WTC11 (cell line): ENCODE results near the gene PTPRG.

Source experiments
- ATF1 ChIP-seq: sonication (generic); formaldehyde crosslinking; IDR thresholded peaks from 2 replicates; pipeline ENCODE4 v1.8.1; 2023; ENCODE audit warnings: mild to moderate bottlenecking, moderate library complexity, missing genetic modification reagents
- ETV6 ChIP-seq: sonication (generic); formaldehyde crosslinking; IDR thresholded peaks from 2 replicates; pipeline ENCODE4 v1.8.1; 2022; ENCODE audit warnings: mild to moderate bottlenecking, missing genetic modification reagents
- TEAD4 ChIP-seq: sonication (generic); formaldehyde crosslinking; IDR thresholded peaks from 2 replicates; pipeline ENCODE4 v1.8.0; 2022; ENCODE audit warnings: mild to moderate bottlenecking, missing genetic modification reagents
- TF ChIP-seq, protein P1 (sequence below): sonication (generic); formaldehyde crosslinking; conservative IDR thresholded peaks from 2 replicates; pipeline ENCODE4 v1.8.1; 2022; ENCODE audit warnings: mild to moderate bottlenecking, missing genetic modification reagents
- TF ChIP-seq, protein P2 (sequence below): sonication (generic); formaldehyde crosslinking; IDR thresholded peaks from 2 replicates; pipeline ENCODE4 v1.8.0; 2022; ENCODE audit warnings: mild to moderate bottlenecking, missing genetic modification reagents
- TF ChIP-seq, protein P3 (sequence below): fragments of 200-600 bp; IDR thresholded peaks from 2 replicates; pipeline ENCODE4 v1.8.0; 2022; ENCODE audit warnings: antibody characterized with exemption

DNA sequence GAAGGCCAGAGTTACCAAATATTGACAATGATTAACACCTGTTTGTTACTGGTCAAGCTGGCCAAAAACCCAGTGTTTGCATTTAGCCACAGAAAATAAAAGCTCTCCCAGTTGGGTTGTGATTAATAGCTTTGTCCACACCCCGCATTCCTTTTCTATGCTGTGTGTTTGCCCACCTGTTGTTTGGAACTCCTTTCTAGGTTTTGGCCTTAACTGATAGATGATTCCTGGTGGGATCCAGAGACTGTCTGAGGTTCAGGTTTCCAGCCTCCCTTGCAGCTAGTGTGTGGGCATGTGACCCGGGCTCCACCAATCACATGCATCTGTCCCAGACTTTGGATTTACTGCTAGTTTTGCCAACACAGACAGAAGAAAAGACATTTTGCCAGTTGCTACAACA, 83.8 kb downstream of the PTPRG start:
- TF ChIP-seq ATF1, result no peak
- TF ChIP-seq, protein P1, sequence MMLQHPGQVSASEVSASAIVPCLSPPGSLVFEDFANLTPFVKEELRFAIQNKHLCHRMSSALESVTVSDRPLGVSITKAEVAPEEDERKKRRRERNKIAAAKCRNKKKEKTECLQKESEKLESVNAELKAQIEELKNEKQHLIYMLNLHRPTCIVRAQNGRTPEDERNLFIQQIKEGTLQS (CRISPR knock-in tag), result no peak
- TF ChIP-seq TEAD4, result no peak
- TF ChIP-seq ETV6 (CRISPR knock-in tag), result no peak
- TF ChIP-seq, protein P2, sequence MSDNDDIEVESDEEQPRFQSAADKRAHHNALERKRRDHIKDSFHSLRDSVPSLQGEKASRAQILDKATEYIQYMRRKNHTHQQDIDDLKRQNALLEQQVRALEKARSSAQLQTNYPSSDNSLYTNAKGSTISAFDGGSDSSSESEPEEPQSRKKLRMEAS, result no peak
- TF ChIP-seq, protein P3, sequence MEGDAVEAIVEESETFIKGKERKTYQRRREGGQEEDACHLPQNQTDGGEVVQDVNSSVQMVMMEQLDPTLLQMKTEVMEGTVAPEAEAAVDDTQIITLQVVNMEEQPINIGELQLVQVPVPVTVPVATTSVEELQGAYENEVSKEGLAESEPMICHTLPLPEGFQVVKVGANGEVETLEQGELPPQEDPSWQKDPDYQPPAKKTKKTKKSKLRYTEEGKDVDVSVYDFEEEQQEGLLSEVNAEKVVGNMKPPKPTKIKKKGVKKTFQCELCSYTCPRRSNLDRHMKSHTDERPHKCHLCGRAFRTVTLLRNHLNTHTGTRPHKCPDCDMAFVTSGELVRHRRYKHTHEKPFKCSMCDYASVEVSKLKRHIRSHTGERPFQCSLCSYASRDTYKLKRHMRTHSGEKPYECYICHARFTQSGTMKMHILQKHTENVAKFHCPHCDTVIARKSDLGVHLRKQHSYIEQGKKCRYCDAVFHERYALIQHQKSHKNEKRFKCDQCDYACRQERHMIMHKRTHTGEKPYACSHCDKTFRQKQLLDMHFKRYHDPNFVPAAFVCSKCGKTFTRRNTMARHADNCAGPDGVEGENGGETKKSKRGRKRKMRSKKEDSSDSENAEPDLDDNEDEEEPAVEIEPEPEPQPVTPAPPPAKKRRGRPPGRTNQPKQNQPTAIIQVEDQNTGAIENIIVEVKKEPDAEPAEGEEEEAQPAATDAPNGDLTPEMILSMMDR, result no peak
